M059J (cell line): ENCODE results near the gene ENOX1. TPM values are rescaled to one million over a fixed set of nuclear protein-coding genes. Genes with fewer than 3 reads are reported as not detected.

Experiments used
- DNase-seq: peaks from one replicate; pipeline ENCODE4 v3.0.0-alpha.2; 2012; ENCODE audit warnings: low read depth
- total RNA-seq: library from RNA; depleted of rRNA; stranded (reverse); fragments of >200 nt; shearing (Covaris generic); gene quantifications from 2 replicates; pipeline ENCODE4 v1.2.3, GENCODE V29; 2014

Gene ENOX1
- total RNA-seq, 1 experiment from 2014 or later: 0.10 TPM

DNA sequence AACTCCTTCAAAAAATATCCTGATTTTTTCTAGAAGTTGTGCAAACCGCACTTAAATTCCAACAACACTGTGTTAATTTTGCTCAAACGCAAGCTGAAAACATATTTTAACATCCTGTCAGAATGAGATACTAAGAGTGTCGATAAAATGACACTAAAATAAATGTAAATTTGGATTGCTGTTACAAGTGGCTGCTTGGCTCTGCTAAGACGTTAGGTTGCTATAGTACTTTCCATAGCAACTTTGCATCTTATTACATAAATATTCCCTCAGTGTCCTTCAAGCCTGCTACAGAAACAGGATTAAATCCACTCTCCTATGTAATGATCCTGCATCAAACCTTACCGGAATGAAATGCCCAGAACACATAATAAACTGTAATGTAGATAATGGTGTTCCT lies 471.2 kb downstream of the ENOX1 start:
- no peak for DNase-seq

DNA sequence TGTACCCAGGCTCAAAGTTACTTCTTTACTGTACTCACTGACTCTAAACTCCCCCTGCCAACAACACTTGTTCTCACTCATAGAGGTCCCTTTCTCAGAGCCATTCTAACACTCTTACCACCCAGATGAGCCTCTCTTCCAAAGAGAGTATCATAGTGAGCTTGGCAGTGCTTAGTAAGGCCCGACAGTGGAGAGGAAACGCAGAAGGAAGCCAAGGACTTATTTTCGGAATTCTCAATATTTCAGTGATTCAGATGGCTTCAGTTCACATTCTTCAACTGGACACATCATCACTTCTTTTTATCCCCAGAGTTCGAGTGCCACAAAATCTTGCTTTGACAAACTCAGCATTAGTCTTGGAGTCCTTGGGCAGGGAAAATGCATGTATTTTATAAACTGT lies 477.5 kb downstream of the ENOX1 start:
- DNase-seq: no peak

DNA sequence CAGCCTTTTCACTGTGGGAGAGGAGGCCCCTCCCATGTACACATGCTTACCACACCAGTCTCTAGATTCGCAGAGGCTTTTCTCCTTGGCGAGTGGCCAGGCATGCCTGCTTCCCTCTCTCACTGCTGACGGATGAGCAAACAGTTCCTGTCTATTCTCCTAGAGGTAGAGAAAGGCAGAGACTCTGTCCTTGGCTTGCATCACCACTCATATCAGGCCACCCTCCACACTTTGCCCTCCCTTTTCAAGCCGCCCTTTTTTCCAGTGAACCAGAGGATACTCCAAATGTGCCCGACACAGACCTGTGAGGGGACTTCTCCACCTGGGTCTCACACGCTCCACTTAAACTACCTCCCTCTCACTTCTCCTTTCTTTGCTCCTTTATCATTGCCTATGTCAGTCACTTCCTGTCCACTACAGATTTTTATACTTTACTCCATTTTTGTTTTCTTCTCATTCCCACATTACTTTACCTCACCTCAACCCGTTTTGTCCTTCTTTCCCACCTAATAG lies 478.8 kb downstream of the ENOX1 start:
- DNase-seq: peak; percentile 65

DNA sequence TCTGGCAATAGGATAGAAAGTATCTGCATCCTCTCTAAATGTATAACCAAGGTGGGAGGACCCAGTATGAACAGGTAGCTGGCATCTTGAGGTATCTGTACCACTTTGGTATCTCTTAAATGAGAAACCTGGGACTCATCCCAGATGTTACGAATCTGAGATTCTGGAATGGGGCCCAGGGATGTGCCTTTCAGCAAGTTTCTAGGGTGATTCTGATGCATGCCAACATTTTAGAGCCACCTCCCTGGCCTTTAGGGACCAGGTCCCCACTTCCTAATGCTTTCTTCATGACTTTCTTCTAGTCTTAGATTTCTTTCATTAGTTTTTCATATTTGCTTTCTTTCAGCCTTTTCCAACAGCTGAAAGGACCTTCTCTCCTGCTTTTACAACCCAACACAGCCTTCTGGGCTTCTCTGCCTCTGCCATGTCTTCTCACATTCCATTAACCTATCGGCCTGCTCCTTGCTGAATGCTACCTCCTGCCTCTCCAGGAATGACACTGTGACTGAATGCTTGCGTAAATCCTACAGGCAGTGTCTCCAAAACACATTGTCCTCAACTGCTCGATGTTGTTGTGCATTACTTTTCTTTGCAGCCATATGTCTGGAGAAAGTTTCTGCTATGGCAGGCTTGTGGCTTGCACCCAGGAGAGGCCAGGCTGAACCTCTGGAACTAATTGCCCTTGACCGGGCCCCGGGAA lies 479.4 kb downstream of the ENOX1 start:
- DNase-seq: no peak

DNA sequence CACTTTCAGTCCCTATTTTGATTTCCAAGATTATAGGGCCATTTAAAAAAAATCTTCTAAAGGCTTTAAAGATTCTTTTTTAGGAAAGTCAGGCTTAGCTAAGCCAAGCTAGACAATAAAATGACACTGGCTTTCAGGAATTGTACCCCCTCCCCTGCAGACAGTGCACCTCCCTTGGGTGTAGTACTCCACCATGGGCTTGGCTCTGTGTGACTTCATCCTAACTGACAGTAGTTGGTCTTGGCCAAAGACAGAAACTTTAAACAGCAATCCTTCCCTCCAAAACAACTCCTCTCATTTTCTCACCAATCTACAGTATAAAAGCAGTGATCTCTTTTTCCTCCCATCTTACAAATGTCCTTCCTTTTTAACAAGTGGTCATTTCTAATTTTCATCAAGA lies 480.4 kb downstream of the ENOX1 start:
- DNase-seq: no peak

DNA sequence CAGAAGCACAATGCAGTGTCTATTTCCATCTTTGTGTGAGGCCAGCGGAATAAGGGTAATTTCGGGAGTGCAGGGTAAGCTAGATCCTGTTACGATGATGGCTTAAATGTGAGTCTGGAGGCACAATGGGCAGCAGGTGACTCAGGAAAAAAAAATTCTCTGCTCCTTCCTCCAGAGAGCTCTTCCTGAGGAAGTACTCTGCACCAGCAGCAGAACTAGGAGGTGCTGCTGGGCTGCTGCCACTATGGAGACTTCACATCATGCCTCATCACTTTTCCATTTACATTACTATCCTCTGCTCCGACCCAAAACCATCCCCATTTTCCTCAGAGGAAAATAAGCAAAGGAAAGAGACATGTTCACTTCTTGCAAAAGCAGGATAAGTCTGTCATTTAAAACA lies 481.4 kb downstream of the ENOX1 start:
- peak; percentile 63 for DNase-seq

DNA sequence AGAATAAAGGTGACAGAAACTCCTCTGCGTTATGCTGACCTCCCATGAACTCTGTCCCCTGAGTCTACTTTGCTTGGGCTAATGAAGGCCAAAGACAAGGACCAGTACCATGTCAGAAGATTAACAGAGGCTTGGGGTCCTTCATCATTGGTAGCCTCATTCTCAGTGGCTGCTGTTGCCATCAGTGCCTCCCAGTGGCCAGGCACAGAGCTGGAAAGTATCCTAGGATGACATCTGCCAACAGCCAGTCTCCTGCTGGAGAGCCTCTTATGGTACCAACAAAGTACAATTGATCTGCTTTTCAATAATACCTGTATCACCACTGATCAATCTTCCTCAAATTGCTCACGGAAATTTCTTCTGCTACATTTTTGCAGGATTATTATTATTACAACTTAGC lies 481.8 kb downstream of the ENOX1 start:
- DNase-seq: no peak

DNA sequence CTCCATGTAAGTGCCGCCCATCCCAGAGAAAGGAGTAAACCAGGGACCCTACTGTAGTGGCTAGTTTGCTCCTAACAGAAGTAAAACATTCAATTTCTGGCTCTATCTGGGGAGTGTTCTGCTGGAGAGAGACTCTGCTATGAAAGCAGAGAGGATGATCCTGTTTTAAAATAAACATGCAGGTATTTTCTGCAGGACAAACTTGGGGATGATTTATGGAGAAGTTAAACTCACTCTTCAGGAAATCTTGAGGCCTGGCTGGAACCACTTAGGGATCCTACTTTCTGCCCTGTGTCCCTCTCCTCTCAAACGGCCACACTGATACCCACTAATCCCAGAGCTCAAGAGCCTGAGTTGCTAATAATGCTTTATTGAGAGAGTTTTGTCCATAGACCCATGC lies 482.3 kb downstream of the ENOX1 start:
- DNase-seq: no peak

DNA sequence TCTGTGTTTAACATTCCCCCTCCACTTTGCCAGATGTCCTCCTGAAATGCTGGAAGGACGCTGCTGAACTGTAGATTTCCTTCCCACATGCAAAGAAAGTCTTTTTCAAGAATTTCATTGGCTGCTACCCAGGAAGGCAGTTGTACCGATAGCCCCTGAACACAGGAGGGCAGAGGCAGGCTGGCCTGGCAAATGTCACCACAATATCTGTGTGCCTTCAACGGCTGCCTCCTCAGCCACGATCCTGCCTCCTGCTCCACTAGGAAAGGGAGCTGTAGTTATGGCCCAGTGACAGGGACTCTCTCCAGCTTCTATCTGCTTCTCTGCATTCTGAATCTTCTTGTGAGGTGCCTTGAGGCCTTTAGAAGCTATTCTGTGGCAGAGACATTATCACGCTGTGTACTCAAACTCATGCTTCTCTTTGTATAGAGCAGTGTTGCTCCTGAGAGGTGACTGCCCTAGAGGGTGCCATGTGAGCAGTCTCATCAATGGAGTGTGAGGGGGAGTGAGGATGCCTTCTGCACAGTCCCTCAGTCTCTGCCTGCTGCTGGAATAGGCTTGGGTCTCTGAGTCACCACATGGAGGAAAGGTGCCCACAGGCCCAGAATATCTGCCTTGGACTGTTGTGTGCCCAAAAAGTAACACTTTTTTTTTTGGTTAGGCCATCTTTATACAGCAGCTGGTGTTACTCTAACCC lies 483.6 kb downstream of the ENOX1 start:
- DNase-seq: peak; percentile 41

DNA sequence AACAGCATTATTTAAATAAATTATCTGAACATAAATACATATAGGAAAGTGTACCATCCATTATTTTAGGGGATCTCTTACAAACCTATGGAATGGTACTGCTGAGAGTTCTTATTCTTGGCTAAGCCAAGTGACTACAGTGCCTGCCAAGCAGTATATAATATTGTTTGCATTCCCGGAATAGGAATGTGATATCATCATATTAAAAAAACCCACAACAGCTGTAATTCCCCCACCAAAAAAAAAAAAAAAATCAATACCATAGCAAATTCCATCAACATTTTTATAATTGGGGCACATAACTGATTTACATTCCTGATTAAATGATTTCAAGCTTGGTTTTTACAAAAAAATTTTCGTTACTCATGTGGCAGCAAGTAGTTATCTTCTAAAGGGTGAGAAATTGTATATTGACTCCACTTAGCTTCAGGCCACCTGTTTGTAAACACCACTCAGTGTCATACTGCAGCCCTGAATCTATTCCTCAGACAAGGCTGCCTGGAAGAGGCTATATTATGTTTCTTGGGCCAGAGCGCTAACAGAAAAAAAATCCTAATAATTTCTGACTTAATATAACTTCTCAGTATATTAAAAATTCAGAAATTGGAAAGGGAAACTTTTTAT lies 485.3 kb downstream of the ENOX1 start:
- DNase-seq: no peak

DNA sequence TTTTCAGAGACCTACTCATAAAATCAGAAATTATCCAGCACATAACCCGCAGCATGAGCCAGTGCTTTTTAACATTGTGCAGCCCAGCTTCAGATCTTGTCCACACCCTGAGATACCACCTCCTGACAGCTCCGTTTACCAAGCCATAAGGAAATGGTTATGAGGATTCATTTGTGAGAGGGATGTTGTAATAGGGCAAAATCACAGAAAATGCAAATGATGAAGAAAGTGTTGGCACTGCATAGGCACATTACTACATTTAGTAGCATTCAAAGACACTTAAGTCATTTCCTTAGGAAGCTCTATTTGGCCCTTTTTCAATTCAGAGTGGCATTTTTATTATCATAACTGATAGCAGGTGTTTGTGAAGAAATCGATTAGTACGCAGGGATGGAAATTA lies 485.9 kb downstream of the ENOX1 start:
- no peak for DNase-seq

DNA sequence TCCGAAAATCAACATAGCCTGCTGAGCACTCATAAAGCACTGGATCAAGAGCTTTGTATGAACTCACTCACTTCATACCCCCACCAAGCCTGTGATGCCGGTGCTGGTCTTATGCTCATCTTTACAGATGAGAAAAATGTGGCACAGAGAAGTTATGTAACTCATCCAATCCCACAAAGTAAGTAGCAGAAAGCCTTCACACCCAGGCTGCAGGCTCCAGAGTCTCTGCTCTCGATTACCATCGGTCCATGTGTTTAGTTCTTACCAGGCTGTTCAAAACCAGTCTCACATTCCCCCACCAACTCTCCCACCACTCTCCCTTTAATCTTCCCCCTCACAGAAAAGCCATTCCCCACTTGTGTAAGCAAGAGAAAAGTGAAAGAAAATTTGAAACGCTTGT lies 487.4 kb downstream of the ENOX1 start:
- DNase-seq: no peak

DNA sequence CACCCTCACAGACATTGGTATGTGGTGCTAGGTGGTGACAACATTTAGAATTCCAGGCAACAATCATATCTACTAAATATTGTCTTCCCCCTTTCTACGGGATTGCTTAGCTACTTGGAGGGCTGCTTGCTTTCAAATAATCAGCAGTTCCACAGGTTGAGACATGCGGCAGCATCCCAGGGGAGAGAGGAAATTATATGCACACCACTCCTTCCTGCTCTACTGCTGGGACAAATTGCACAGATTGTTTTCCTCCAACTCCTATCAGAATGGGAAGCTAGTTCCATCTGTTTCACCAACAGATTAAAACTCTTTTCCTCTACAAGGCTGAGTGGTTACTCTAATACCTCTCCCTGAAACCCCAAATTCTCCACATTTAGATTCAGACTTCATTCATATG lies 488.0 kb downstream of the ENOX1 start:
- DNase-seq: no peak

DNA sequence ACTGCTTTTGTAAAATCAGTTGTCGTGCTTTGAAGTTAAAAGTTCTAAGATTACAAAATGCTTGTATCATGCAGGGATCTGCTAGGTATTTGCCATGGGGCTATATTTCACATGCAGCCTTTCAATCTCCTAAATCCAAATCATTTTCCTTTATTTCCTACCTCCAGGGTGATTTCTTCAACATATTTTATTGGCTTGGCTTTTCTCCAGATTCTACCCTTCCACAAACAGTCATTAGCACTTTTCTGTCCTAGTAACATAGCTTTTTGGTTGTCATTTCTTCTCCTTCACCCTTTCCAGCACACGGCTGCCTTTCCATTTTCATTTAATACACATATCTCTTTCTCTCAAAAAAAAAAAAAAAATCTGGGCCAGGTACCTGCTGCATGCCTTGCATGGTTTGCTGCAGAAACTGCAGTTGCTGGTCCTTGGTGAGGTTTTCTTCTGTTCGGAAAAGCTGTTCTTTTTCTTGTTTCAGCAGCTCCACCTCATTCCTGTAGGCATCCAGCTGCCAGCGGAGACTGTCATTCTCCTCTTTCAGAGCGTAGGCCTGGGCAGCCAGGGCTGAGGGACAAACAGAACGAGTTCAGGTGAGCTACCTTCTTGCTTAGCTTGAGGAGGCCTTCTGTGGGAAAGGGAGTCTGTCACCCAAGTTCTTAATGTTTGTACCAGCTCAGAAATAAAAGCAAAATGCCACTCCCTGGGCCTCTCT lies 488.6 kb downstream of the ENOX1 start:
- no peak for DNase-seq

DNA sequence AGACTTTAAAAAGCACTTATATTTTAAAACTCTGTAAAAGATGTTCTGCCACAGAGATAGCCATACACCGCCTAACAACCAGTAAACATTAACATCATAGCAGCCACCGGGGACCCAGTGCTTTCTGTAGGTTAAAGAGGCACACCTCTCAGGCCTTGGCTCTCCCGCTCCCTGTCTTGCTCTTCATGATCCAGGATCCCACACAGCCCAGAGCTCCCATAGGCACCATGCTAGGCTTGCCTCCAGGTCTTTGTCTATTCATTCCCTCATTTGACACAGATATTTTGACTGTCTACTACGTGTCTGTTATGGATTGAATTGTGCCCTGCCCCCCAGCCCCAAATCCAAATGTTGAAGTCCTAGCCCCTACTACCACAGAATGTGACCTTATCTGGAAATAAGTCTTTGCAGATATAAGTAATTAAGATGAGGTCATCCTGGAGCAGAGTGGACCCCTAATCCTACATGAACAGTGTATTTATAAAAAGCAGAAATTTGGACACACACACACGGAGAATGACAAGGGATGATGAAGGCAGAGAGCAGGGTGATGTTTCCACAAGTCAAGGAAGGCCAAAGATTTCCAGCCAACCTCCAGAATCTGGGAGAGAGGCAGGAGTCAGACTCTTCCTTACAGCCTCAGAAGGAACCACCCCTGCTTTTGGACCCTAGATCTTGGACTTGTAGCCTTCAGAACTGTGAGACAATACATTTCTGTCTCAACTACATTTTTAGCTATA lies 490.8 kb downstream of the ENOX1 start:
- DNase-seq: no peak

DNA sequence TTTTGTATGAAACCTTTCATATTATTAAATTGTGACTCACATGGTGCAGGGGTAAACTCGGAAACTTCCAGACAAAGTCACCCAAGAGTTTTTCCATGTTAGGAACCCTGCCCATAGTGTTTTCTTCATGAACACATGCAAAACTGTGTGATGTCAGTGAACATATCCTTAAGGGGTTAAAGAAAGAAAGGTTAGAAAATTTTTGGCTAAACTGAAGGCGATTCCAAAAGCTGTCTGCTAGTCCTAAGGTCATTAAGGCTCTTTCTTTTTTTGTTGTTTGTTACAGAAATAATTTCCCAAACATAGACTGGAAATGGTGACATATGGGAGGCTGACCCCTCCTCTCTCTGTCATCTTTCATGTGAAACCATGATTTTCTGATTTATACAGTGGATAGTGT lies 491.5 kb downstream of the ENOX1 start:
- no peak for DNase-seq

DNA sequence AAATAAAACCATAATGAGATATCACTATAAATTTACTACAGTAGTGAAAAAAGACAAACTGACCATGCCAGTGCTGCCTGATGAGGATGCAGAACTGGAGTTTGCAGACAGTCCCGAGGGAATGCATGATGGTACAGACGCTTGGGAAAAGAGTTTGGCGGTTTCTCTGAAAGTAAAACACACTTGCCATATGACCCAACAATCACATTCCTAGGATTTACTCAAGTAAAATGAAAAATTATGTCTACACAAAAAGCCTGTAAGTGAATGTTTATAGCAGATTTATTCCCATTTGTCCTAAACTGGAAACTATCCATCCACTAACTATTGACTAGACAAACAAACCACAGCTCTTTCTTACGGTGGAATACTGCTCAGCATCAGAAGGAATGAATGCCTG lies 492.4 kb downstream of the ENOX1 start:
- DNase-seq: no peak

DNA sequence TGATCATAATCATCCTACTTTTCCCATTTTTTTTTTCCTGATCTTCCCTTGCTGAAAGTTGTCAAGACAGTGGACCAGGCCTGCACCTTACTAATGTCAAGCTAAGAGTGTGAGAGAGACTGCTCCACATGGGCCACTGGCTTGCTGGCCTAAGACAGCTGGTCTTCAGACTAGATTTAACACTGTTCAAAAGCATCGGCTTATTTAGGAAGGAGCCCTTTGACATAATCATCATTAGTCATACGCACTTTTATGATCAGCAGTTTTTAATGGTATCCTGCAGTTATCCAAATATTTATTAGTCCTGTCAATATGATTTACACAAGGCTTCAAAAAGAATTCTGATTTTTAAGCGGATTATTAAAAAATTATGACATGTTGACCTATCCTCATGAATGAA lies 492.8 kb downstream of the ENOX1 start:
- no peak for DNase-seq

DNA sequence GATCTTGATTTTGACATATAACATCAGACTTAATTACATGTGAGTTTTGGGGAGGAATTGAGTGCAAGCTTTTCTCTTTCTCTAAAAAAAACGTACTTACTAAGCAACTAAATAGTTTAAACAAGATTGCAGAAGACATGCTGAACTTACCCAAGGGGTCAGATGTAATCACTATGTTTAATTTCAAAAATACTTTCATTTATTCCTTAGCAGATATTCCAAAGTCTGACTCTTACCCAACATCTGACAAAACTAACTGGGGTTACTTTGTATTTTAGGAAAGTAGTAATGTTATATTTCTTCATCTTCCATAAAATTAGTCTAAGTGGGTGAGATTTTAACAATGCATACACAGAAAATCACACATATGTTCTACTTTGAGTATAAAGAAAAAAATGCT lies 493.2 kb downstream of the ENOX1 start:
- no peak for DNase-seq

DNA sequence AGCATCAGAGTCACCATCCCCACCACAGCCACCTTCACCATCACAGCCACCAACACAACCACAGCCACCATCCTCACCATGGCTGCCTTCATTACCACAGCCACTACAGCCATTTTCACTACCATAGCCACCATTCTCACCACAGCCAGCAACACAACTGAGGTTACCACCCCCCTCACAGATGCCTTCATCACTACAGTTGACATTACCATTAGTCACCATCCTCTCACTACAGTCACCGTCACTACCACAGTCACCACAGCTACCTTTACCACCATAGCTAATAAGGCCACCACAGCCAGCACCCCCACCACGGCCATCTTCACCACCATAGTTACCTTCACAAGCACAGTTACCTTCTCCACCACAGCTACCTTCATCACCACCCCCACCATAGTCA lies 493.8 kb downstream of the ENOX1 start:
- DNase-seq: peak; percentile 53

DNA sequence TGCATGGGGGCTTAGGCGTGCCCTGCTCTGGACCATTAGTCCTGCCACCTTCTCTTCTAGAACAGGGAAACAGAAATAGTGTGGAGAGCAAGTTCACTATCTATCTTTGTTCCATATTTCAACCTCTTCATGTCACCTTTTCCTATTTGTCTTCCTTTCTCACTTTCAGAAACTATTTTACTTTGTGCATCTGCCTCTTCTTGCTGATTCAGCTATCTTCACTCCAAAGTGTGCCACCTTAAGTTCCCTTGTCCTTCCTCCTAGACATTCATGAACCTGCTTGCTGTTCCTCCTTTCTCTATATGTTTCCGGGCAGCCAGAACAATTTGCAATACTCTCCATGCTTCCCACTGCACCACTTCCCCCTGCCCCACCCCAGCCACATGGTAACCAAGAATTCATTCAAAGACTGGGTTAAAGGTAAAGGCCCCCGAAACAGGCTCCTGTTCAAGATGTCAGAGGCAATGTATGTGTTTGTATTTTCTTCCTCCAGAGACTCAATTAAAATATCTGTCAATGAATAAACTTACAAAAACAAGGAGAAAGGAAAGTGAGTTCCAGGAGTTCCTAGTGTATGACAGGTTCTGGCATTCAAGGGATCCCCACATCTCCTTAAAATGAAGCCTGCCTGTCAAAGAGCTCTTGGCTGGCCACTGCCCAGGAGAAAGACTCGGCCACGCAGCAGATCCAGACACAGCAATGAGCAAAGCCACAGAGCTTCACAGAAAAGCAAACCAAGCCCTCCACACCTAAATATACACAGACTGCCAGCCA lies 495.3 kb downstream of the ENOX1 start:
- peak; percentile 29 for DNase-seq
